ENCODE data around the gene EXOSC5. TPM values are rescaled to one million over a fixed set of nuclear protein-coding genes. Genes with fewer than 3 reads are reported as not detected.

EXOSC5 gene
- 11.4 and 16.2 TPM in 2 replicates for total RNA-seq

DNA sequence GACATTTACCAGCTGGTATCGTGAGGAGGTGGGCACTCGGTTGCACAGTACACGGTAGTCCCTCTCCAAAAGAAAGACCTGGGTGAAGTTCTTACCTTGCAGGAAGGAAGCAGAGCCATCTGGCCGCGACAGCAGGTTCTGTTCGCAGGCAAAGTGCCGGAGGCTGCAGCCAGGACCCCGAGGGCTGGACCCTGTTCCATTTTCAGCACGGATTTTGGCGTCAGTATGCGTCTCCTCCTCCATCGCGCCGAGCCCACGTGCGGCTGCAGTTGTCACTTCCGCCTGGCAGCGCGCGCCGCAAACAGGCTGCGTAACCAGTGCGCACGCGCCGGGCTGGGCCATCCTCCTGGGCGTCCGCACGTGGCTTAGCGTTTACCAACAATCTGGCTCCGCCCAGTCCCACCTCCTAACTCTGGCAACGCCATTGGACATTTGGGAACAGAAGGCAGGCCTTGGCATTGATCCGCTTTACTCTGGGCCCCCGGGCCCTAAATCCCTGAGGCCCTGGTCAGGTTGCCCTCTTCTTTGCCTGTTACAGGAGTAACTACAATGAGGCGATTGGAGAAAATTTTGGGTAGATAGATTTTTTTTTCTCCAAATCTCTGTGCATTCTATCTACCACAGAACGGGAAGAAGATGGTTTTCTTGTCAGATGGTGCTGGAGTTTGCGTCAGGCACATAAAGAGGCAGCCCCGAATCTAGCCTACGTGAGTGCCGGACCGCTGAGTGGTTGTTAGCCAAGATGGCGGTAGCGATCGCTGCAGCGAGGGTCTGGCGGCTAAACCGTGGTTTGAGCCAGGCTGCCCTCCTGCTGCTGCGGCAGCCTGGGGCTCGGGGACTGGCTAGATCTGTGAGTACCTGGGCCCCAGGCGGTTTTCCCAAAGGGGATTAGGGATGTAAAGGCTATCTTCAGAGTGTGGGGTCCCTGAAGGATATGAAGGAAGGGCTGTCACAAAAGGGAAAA is at the start of gene EXOSC5, which contains the start of gene BCKDHA:
Gene EXOSC5 (minus strand): TSS at position 274 of the 964 bp plus-strand sequence. CDS start 31 bp downstream, at position 243.
Gene BCKDHA (plus strand): TSS at position 733 of the 964 bp plus-strand sequence. CDS start 10 bp downstream, at position 743.

GRCh38 chr19:41442473-41443355 is 45.6 kb upstream of the EXOSC5 start, which contains the start of gene ERICH4:
TSS of gene ERICH4 (plus strand) at chr19:41443156. CDS start at chr19:41443170, 14 bp downstream.

DNA sequence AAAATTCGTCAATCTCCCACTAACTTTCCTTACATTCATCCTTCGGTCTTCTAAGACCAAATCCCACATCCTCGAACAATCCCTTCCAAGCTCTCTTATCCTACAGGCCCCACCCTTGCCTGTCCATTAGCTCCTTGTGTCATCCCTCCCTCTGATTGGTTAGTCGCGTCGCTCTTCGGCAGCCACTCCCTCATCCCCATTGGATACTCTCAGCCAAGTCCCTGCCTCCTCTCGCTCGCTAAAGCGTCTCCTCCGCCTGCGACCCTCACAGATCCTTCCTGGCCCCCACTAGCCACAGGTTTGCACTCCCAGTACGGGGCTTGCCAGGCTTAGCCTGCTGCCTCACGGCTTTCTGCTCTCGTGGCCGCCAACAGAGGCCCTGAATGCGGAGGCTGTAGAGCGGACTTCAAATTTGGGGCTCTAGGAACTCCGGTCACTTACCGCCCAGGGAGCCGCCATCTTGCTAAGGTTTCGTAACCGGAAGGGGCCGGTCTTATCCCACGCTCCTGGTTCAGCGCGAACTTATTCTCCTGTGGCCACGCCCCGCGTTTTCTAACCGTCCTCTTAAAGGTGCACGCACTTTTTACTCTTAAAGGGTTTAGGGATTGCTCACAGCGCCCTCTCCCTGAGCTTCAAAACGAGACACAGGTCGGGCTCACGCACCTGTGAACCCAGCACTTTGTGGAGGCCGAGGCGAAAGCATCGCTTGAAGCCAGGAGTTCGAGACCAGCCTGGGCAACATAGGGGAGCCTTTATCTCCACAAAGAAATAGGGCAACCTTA is 42.5 kb upstream of the EXOSC5 start, which contains the start of gene DMAC2:
Gene DMAC2 (minus strand): TSS at position 472 of the 782 bp plus-strand sequence. CDS start 13 bp downstream, at position 459.

DNA sequence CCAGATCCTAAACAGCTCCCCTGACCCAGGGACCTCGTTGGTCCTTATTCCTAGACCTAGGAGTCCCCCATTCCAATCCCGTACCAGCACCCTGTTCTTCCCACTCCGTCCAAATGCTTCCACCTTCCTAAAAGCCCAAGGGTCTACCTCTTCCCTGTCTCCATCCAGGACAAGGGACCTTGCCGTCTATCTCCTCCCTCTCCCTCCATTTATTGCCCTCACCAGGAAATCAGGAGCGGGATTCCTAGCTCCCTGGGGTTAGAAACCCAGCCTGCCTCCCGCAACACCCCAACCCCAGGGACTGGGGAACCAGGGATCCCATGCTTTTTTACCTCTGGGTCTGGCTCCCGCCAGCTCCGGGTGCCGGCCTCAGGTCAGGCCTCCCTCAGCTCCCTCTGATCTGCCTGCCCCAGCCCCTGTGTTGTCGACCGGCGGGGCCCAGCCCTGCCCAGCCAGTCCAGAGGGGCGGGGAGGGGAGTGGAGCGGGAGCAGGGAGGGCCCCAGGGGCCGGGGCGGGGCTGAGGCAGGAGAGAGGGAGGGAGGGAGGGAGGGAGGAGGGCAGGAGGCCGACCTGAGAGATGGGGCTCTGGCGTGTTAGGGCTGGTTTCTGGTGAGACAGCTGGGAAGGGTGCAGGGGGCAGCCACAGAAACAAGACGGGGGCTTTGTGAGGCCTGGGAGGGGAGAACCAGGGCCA is 29.9 kb upstream of the EXOSC5 start, which contains the start of gene B3GNT8:
Gene B3GNT8 (minus strand): TSS at position 423 of the 695 bp plus-strand sequence. CDS start 596 bp downstream, outside the sequence.

DNA sequence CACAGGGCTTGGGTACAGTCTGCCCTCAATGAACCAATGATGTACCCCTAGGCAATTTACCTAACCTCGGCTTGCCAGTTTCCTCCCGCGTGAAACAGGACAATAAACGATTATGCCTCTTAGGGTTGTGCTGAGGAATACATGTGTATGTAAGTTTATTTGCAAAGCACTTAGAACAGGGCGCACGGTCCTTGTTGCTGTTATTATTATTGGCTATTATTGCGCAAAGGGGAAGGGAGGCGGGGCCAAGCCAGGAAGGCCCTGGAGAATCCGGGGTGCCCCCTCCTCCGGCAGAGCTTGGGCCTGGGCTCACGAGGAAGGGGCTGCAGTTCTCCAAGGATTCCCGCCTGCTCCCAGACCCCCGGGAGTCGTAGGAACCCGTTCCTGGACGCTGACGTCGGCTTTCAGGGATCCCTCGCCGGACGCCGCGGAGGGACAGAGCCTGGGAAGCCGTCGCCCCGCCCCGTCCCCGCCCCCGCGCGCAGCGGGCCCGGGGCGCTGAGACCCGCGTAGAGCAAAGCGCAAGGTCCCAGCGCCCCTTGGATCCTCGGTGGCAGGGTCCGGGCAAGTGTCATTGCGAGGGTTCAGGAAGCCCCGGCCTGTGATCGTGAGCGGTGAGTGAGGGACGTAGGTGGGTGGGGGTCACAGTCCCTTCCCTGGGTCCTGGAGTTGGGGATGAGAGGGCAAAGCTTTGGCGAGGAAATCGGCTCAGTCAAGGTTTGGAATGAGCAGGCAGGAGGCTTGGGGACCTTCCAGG is 20.7 kb downstream of the EXOSC5 start, which contains the start of gene TMEM91:
Gene TMEM91 (plus strand): TSS at position 293 of the 757 bp plus-strand sequence. CDS start 1,777 bp downstream, outside the sequence.

GRCh38 chr19:41363753-41364523 is 33.2 kb downstream of the EXOSC5 start, which contains the start of gene B9D2:
TSS of gene B9D2 (minus strand) at chr19:41364149. CDS start at chr19:41363519, 630 bp downstream.

DNA sequence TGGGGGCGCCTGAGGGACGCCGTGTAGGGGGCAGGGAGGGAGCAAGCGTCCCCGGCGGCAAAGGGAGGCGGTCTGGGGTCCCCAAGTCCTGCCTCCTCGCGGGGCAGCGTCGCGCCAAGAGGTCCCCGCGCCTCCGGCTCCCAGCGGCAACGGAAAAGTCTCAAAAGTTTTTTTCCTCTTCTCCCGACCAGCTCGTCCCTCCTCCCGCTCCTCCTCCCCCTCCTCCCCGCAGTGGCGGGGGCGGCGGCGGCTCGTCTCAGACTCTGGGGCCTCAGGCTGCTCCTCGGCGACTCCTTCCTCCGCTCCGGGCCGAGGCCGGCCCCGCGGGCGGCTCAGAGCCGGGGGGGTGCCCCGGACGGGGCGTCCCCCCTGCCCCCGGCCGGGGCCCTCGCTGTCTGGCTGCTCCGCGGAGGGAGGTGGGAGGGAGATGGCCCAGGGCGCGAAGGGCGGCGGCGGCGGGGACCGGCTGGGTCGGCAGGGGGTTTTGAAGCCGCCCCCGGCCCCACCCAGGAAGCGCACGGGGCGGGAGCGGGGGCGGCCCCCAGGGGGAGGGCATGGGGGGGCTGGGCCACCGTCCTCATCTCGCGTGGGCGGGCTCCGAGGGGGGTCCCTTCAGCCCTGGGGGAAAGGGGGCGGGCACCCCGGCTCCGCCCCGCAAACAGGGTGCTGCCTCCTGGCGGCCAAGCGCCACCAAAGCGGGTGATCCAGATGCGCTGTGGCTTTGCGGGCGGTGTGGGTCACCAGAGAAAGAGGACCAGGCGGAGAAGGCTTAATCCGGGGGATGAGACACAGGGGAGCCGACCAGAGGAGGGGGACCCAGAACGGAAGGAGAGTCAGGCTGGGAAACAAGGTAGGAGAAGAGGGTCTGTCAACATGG is 43.5 kb downstream of the EXOSC5 start, which contains the start of gene TGFB1:
Gene TGFB1 (minus strand): TSS at position 457 of the 877 bp plus-strand sequence. CDS start 878 bp downstream, outside the sequence.

Small RNAs within 50 kb of the gene (small RNA-seq; reads per million reads assigned to genes)
- gene RF00017 = not detected

Other genes with a start within 250 kb of the EXOSC5 start
- 0.39 and 1.7 TPM in 2 replicates for gene CYP2S1, start 204.1 kb downstream of the EXOSC5 start, total RNA-seq
- 66.0 and 380 TPM in 2 replicates for gene AXL, start 178.1 kb downstream of the EXOSC5 start, total RNA-seq
- gene HNRNPUL1, start 133.0 kb downstream of the EXOSC5 start, total RNA-seq = 133 and 139 TPM in 2 replicates
- 12.2 and 14.2 TPM in 2 replicates for gene CCDC97, start 87.2 kb downstream of the EXOSC5 start, total RNA-seq
- 10.8 and 29.8 TPM in 2 replicates for gene TGFB1, start 43.4 kb downstream of the EXOSC5 start, total RNA-seq
- 3.9 and 7.9 TPM in 2 replicates for gene B9D2, start 33.2 kb downstream of the EXOSC5 start, total RNA-seq
- 3.4 and 12.2 TPM in 2 replicates for gene TMEM91, start 20.8 kb downstream of the EXOSC5 start, total RNA-seq
- 34.7 and 41.2 TPM in 2 replicates for gene BCKDHA, start 459 bp upstream of the EXOSC5 start, total RNA-seq
- gene B3GNT8, start 30.0 kb upstream of the EXOSC5 start, total RNA-seq = 4.4 and 6.3 TPM in 2 replicates
- 42.4 and 46.4 TPM in 2 replicates for gene DMAC2, start 42.6 kb upstream of the EXOSC5 start, total RNA-seq
- gene ERICH4, start 45.8 kb upstream of the EXOSC5 start, total RNA-seq = not detected in 2 replicates
- not detected in 2 replicates for gene CEACAM21, start 178.8 kb upstream of the EXOSC5 start, total RNA-seq
- gene CEACAM4, start 229.7 kb upstream of the EXOSC5 start, total RNA-seq = not detected in 2 replicates

All from placental epithelial cell (primary cell).